Activated CD4-positive, alpha-beta T cell treated with anti-CD3 and anti-CD28 coated beads for 24 hours (primary cell): Measurements from ENCODE around the gene MTFMT.
"Not testable (repeated sequence)": the region's sequence is repeated elsewhere in the genome, so short reads cannot be mapped to it uniquely, and the experiment has no call there.

Source experiments
- DNase-seq, 2 donors: peaks; one replicate each; pipeline ENCODE4 v3.0.0-alpha.2; 2020; ENCODE audit warnings: low read depth in 2 of 2

MTFMT gene

DNA sequence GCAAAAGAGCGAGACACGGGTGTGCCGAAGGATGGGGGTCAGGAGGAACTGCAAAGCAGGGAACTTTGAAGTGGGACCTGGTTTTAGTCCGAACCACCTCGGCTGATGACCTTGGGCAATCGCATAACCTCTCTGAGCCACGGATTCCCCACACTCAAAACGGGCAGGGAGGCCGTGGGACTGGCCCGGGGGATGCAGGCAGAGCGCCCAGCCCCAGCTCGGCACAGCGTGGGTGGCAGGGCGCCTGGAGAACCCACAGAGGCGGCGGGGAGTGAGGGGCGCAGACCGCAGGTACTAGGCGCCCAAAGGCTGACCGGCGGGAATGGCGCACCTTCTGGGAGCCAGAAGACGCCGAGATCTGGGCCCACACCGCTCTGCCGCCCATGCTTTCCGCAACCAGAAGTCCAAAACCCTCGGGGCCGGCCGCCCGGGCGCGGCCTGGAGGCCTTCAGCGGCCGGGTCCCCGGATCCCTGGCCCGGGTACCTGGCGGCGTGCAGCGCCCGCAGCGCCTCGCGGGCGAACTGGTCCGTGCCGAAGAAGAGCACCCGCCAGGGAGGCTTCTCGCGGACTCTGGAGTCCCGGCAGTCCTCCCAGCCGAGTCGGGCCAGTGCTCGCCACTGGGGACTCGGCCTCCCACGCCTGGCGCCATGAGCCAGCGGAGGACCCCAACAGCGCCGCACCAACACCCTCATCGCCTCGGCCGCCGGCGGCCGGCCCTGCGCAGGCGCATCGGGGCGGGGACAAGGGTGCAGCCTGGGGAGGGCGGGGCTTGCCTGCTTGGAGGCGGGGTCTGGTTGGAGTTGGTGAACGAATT is at the start of gene MTFMT:
Gene MTFMT, minus strand, starts transcription at position 719 of the 815 bp plus-strand sequence. Its CDS starts 26 bp downstream, at position 693.
- peak; percentile 96 for DNase-seq

DNA sequence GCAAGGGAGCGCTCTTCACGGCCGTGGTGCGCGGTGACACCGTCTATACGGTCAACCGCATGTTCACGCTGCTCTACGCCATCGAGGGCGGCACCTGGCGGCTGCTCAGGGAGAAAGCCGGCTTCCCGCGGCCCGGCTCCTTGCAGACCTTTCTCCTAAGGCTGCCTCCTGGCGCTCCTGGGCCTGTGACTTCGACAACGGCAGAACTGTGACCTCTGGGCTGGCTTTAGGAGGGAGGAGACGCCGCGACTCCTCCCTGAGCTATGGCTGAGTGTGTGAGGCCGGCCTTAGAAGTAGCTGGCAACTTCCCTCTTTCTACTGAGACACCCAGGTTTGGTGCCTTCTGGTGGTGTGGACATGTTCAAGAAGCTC is 48.5 kb upstream of the MTFMT start:
- DNase-seq, result peak; percentile 29 to 50

DNA sequence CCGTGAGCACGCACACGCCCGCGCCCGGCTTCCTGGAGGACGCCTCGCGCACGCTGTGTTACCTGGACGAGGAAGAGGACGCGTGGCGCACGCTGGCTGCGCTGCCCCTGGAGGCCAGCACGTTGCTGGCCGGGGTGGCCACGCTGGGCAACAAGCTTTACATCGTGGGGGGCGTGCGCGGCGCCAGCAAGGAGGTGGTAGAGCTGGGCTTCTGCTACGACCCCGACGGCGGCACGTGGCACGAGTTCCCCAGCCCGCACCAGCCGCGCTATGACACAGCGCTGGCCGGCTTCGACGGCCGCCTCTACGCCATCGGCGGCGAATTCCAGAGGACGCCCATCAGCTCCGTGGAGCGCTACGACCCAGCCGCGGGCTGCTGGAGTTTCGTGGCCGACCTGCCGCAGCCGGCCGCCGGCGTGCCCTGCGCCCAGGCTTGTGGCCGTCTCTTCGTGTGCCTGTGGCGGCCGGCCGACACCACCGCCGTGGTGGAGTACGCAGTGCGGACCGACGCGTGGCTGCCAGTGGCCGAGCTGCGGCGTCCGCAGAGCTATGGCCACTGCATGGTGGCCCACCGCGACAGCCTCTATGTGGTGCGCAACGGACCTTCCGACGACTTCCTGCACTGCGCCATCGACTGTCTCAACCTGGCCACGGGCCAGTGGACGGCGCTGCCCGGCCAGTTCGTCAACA is 48.0 kb upstream of the MTFMT start:
- DNase-seq, result no peak

DNA sequence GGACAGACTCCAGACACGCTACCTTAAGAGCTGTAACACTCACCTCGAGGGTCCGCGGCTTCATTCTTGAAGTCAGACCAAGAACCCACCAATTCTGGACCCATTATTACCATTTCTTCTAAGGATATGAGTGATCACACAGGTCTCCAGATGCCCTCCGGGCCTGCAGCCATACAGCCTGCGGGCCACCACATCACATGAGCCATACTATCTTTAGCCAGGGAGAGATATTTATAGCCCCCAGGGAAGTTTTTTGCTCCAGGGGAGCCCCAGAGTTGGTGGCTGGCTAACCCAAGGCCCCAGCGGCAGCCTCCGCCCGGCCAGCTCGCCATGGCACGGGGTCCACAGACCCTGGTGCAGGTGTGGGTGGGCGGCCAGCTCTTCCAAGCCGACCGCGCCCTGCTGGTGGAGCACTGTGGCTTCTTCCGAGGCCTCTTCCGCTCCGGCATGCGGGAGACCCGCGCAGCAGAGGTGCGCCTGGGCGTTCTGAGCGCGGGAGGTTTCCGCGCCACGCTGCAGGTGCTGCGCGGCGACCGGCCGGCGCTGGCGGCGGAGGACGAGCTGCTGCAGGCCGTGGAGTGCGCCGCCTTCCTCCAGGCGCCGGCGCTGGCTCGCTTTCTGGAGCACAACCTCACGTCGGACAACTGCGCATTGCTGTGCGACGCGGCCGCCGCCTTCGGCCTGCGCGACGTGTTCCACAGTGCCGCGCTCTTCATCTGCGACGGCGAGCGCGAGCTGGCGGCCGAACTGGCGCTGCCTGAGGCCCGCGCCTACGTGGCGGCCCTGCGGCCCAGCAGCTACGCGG is 47.2 kb upstream of the MTFMT start, which contains the start of gene KBTBD13:
Gene KBTBD13, plus strand, starts transcription at position 261 of the 805 bp plus-strand sequence. Its CDS starts 70 bp downstream, at position 331.
- DNase-seq, result no peak

DNA sequence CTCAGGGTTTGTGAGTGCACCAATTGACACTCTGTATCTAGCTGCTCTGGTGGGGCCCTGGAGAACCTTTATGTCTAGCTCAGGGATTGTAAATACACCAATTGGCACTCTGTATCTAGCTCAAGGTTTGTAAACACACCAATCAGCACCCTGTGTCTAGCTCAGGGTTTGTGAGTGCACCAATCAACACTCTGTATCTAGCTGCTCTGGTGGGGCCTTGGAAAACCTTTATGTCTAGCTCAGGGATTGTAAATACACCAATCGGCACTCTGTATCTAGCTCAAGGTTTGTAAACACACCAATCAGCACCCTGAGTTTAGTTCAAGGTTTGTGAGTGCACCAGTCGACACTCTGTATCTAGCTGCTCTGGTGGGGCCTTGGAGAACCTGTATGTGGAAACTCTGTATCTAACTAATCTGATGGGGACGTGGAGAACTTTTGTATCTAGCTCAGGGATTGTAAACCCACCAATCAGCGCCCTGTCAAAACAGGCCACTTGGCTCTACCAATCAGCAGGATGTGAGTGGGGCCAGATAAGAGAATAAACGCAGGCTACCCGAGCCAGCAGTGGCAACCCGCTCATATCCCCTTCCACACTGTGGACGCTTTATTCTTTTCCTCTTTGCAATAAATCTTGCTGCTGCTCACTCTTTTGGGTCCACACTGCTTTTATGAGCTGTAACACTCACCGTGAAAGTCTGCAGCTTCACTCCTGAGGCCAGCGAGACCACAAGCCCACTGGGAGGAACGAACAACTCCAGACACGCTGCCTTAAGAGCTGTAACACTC is 46.4 kb upstream of the MTFMT start:
- DNase-seq, result not testable (repeated sequence)

DNA sequence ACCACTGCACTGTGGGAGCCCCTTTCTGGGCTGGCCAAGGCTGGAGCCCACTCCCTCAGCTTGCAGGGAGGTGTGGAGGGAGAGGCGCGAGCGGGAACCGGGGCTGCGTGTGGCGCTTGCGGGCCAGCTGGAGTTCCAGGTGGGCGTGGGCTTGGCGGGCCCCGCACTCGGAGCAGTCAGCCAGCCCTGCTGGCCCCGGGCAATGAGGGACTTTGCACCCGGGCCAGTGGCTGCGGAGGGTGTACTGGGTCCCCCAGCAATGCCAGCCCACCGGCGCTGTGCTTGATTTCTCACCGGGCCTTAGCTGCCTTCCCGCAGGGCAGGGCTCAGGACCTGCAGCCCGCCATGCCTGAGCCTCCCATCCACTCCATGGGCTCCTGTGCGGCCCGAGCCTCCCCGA is 45.5 kb upstream of the MTFMT start:
- DNase-seq, result not testable (repeated sequence)

DNA sequence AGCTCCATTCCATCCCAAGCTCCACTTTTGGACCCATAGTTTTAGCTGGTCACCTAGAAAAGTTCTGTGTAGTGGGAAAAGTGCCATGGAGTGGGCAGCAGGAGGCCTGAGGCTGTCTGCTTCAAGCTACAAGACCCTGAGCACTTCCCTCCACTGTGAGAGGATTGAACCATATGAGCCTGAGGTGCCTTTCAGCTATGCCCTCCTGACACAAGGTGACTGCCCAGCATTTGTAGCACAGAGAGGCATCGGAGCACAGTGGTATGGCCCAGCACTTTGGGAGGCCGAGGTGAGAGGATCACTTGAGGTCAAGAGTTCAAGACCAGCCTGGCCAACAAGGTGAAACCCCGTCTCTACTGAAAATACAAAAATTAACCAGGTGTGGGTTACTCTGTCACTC is 43.2 kb upstream of the MTFMT start:
- DNase-seq, result no peak

DNA sequence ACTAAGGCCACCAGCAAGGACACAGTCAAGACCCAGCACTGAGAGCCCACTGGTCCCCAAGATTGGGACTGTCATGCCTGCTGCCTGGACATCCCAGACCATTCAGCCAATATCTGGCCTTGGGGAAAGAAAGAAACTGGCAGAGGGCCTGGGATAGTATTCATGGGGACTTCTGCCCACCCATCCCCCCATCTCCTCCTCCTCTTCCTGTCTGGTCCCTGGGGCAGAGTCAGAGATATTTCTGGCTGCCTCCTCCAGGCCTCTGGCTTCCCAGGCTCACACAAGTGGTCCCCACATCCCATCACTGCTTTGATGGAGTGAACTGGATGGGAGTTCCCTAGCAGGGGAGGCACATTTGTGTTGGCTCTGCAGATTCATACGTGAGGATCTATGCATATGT is 42.6 kb upstream of the MTFMT start:
- DNase-seq, result no peak

DNA sequence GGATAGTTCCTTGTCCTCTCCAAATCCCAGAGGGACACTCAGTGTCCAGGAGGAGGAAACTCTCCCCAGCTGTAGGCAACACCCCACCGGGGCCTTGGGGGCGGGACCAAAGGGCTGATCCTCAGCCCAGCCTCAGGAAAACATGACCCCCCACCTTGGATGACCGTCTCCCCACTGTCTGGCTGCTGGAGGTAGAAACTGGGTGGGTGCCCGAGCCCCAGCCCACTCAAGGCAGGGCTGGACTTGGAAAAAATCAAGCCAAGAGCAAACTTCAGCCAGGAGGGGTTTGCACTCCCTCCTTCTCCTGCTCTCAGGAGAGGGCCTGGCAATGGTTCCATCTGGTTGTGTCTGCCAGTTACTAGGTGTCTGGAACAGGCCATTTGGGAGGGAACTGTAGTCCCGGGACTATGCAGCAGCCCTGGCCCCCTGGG is 42.0 kb upstream of the MTFMT start:
- no peak for DNase-seq

DNA sequence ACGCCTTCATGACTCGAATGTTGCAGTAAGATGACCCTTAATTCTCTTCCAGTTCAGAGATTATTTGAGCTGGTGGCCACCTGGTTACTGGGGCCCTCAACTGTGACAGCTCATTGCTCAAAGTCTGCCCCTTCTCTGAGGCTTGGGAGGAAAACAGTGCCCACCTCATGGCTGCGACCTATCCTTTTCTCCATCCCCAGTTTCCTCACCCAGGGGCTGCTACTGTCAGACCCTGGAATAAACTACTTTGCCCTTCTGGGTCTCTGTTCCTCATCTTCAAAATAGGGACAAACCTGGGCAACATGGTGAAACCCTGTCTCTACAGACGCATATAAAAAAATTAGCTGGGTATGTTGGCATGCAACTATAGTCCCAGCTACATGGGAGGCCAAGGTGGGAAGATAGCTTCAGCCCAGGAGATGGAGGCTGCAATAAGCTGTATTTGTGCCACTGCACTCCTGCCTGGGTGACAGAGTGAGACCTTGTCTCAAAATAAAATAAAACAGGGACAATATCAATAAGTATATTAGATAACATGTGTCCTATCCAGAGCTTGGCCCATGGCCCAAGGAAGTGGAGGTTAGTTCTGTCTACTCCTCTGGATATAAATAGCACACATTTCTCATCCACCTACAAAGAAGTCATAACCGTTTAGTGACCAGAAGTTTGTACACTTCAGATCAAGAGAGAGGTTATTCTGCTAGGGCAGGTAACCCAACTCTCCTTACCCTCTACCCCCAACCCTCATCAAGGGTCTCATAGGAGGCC is 40.5 kb upstream of the MTFMT start:
- no peak for DNase-seq

DNA sequence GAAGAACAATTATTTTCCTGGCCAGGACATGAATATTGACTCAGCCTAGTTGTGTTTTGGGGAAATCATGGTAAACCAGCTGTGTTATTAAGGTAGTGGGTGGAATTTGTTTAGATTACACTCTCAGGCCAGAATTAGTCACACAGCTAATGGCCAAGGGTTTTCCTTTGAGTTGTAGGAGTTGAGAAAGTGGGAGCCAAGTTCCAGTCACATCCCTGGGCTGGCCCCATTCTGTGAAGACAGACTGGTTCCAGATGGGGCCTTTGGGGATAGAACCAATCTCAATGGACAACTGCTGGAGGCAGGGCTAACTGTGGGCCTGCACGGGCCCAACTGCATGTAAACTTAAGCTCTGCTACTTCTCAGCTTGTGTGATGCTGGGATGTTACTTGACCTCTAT is 39.7 kb upstream of the MTFMT start:
- DNase-seq, result no peak

DNA sequence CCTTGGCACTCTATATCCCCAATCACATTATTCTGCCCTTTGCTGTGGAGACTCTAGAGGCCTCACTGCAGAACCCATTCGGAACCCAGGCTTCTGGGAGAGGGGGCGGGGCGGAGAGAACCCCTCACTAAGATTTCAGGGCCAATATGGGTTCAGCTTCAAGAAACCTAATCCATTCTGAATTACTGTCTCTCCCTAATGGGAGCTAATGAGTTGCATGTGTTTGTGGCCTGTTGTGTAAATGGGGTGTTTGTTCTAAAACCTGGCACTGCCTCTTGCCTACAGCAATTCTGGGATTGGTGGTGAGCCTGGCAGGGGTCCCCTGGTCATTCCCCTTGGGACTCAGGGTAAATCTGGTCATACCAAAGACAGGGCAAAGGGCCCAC is 39.0 kb upstream of the MTFMT start:
- DNase-seq, result no peak

DNA sequence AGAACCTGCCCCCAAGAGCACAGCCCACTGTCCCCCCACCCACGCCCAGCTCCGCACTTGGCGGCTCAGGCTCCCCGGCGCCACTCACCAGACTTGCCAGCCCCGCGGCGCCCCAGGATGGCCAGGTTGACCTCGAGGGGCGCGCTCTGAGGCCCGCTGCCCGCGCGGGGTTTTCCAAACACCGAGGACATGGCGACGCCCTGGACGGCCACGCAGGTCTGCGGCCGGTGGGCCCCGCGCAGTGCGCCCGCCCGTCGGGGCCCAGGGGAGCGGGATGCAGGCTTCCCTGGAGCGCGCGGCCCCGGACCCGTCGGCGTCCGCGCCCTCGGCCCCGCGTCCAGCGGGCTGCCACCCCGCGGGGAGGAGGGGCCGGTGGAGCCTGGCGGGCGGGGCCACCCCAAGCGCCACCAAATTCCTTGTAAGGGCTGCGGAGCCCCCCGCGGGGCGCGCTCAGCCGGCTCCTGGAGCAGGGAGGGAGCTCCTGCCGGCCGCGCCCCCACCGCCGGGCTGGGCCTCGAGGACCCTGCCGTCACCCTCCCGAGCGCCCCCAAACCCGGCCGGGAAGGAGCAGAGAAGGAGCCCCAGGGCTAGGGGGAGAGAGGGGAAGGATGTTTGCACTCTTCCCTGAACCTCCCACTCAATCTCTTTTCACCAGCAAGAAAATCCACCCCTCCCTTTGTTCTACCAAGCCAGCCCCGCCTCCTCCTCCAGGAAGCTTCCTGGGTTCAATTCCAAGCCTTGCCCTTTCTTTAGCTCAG is 38.4 kb upstream of the MTFMT start, which contains the start of gene RASL12:
Gene RASL12, minus strand, starts transcription at position 347 of the 758 bp plus-strand sequence. Its CDS starts 156 bp downstream, at position 191.
- DNase-seq, result no peak

DNA sequence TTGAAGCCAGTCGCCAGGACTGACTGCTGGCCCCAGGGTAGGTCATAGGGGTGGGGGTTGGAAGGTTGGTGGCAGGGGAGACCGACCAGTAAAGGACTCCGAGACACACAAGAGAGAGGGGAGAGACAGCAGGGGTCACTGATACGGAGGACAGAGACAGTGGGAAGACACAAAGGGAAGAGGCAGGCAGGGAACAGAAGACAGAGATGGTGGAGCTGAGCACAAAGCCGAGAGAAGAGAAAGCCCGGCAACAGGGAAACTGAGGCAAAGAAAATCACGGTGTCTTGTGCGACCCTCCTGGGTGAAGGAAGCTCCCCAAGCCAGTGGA is 37.8 kb upstream of the MTFMT start:
- no peak for DNase-seq

DNA sequence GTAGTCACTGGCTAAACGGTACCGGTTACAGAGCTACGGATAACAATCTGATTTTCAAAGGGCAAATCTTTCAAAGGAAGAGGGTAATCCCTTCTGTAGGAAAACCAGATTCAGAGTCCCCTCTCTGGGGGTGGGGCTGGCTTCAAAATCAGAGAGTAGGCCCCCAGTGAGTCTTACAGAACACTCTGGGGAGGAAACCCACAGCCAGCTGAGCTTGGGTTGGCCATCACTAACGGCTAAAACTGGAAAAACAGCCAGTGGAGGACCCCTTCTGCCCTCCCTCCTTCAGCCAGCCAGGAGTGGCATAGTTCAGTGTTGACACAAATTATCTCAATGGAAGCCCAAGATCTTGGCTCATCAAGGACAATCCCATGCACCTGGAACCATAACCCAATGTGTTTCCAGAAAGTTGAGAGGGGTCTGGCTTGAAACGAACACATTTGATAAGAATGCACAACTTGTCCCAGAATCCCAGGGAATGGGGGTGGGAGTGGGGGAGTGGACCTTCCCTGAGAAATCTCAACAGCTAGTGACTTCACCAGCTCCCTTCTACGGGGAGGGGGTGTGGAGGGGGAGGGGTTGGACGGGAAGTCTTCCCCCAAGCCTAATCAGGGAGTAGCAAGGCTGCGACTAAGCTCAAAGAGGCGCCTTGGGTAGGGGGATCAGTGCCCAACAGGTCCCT is 37.3 kb upstream of the MTFMT start:
- no peak for DNase-seq

DNA sequence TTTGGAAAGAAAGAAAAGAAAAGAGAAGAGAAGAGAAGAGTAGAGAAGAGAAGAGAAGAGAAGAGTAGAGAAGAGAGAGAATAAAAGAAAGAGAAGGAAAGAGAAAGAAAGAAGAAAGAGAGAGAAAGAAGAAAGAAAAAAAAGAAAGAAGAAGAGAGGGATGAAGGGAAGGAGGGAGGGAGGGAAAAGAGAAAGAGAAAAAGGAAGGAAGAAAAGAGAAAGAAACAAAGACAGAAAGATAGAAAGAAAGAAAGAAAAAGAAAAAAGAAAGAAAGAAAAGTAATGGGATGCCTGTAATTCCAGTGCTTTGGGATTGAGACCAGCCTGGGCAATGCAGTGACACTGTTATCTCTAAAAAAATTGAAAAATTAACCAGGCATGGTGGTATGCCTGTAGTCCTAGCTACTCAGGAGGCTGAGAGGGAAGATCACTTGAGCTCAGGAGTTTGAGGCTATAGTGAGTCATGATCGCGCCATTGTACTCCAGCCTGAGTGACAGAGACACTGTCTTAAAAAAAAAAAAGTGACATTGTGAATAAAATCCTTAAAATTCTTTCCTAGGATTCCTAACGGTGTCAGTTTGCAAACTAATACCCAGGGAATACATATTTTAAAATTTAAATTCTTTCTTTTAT is 36.7 kb upstream of the MTFMT start:
- DNase-seq, result no peak

DNA sequence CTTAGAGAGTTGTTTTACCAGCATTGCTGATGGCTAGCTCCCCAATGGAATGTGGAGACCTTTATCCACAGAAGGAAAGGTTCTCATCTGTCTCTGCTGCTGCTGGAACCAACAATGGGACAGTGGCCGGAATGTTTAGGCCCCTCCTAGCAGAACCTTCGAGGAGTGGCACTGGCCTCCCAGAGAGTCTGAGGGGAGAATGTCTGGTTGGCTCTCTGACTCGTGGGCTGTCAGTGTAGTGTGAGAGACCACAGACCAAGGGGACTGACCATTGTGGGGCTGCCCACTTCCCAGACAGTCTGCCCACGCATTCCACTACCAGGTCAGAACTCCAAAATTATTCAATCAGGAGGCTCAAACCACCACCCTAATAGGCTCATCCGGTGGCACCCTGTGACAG is 33.3 kb upstream of the MTFMT start:
- no peak for DNase-seq

DNA sequence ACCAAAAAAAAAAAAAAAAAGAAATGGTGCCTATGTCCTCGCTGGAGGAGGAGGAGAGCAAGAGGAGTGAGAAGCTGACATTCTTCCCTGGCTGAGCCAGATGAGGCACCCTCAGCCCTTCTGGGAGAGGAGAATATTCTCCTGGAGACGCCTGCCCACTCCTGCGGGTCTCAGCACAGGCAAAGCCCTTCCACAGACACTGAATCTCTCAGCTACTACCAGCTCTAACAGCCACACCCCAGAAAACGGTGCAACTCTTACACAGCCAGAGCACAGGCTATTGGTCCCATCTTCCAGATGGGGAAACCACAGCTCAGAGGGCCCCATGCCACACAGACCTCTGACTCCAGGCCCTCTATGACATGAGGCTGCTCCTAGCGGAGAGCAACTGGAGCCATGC is 32.6 kb upstream of the MTFMT start:
- no peak for DNase-seq
